BLaER1 (cell line): Measurements from ENCODE around the gene MICU2.
"Not testable (repeated sequence)": the region's sequence is repeated elsewhere in the genome, so short reads cannot be mapped to it uniquely, and the experiment has no call there.

Source experiments
- H3K27ac ChIP-seq: shearing (Covaris generic); formaldehyde crosslinking; 2 replicates; pipeline ENCODE4 v1.8.1; 2022
- H3K27me3 ChIP-seq: shearing (Covaris generic); formaldehyde crosslinking; 2 replicates; pipeline ENCODE4 v1.8.1; 2022
- H3K36me3 ChIP-seq: shearing (Covaris generic); formaldehyde crosslinking; 2 replicates; pipeline ENCODE4 v1.8.1; 2022
- H3K4me1 ChIP-seq: shearing (Covaris generic); formaldehyde crosslinking; 2 replicates; pipeline ENCODE4 v1.8.1; 2022
- H3K4me2 ChIP-seq: shearing (Covaris generic); formaldehyde crosslinking; 2 replicates; pipeline ENCODE4 v1.8.1; 2022
- H3K4me3 ChIP-seq: shearing (Covaris generic); formaldehyde crosslinking; 2 replicates; pipeline ENCODE4 v1.8.1; 2022
- H3K9ac ChIP-seq: shearing (Covaris generic); formaldehyde crosslinking; 2 replicates; pipeline ENCODE4 v1.8.1; 2022
- H3K9me3 ChIP-seq: shearing (Covaris generic); formaldehyde crosslinking; 2 replicates; pipeline ENCODE4 v1.8.1; 2022
- H4K20me1 ChIP-seq: shearing (Covaris generic); formaldehyde crosslinking; 2 replicates; pipeline ENCODE4 v1.8.1; 2022
- Cebpa-rat ChIP-seq: shearing (Covaris generic); IDR thresholded peaks from 2 replicates; pipeline ENCODE4 v1.8.1; 2022

Gene MICU2

DNA sequence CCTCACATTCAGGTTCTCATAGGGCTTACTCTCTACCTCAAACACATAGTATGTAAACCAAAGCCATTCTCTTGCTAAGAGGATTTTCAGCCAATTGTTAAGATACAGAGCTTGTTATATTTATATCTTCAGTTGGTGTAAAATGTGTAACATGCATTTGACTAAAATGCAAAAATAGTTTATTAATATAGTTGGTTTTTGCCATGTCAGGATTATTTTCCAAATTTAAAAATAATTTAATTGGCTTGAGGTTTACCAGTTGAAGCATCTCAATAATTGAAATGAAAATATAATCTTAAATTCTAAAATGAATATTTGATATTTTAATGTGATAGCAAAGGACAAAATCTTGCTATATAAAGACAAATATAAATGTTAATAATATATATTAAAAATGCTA, 7.2 kb downstream of the MICU2 start:
- no peak for TF ChIP-seq Cebpa-rat
- no peak overlapping the region for H3K9ac ChIP-seq

GRCh38 chr13:21595546-21595822, 8.5 kb downstream of the MICU2 start:
- Histone ChIP-seq H4K20me1 (peaks cover 28% of the 10 kb centered on the region), H3K4me1 (peaks cover 9% of the 10 kb centered on the region; the same call in 1 of the 2 replicates), H3K27me3 (no peaks in the 10 kb centered on the region), H3K36me3 (peaks cover 19% of the 10 kb centered on the region; the same call in 1 of the 2 replicates), H3K4me2 (peak overlapping the region; percentile 1; the same call in 1 of the 2 replicates), H3K9me3 (peaks cover 36% of the 10 kb centered on the region), H3K9ac (no peak overlapping the region), H3K4me3 (no peak overlapping the region), H3K27ac (no peak overlapping the region)
- TF ChIP-seq Cebpa-rat = no peak

More for the DNA sequence above, 7.2 kb downstream of the MICU2 start:
- Histone ChIP-seq H3K9me3 (peaks cover 30% of the 10 kb centered on the region), H3K27me3 (no peaks in the 10 kb centered on the region), H3K27ac (no peak overlapping the region), H4K20me1 (peaks cover 28% of the 10 kb centered on the region), H3K4me1 (peaks cover 9% of the 10 kb centered on the region; the same call in 1 of the 2 replicates), H3K4me3 (no peak overlapping the region), H3K4me2 (no peak overlapping the region), H3K36me3 (peaks cover 30% of the 10 kb centered on the region)

DNA sequence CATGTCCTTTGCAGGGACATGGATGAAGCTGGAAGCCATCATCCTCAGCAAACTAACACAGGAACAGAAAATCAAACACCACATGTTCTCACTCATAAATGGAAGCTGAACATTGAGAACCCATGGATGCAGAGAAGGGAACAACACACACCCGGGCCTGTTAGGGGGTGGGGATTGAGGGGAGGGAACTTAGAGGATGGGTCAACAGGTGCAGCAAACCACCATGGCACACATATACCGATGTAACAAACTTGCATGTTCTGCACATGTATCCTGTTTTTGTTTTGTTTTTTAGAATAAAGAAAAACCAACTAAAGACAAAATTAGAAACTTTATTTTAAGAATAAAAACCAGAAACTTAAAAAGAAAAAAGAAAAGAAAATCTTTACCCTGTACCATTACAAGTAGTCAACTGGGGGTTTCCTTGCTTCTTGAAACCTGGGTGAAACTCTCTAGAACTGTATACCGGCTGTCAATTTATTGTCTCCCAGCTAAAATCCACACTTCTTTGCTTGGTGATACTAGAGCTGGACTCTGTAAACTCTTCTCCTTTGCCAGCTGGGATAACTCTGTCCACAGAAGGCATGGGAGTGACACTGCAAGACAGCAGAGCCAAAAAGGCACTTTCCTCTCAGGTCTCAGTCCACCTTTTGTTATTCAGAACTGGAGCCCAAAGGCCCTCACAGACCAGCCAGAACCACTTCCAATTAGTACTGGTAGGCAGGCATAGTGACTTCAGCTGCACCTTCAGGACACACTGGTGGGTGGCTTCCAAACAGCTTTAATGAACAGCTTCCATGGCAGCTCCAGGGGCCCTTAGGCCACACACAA, 9.0 kb downstream of the MICU2 start:
- peaks cover 22% of the 10 kb centered on the region for H4K20me1 ChIP-seq
- peaks cover 42% of the 10 kb centered on the region for H3K9me3 ChIP-seq
- peaks cover 9% of the 10 kb centered on the region; the same call in 1 of the 2 replicates for H3K4me1 ChIP-seq
- peaks cover 19% of the 10 kb centered on the region; the same call in 1 of the 2 replicates for H3K36me3 ChIP-seq
- TF ChIP-seq Cebpa-rat = no peak
- no peak overlapping the region for H3K27ac ChIP-seq
- no peaks in the 10 kb centered on the region for H3K27me3 ChIP-seq
- H3K4me2 ChIP-seq = peak overlapping the region; percentile 1; the same call in 1 of the 2 replicates
- H3K9ac ChIP-seq = no peak overlapping the region
- no peak overlapping the region for H3K4me3 ChIP-seq

DNA sequence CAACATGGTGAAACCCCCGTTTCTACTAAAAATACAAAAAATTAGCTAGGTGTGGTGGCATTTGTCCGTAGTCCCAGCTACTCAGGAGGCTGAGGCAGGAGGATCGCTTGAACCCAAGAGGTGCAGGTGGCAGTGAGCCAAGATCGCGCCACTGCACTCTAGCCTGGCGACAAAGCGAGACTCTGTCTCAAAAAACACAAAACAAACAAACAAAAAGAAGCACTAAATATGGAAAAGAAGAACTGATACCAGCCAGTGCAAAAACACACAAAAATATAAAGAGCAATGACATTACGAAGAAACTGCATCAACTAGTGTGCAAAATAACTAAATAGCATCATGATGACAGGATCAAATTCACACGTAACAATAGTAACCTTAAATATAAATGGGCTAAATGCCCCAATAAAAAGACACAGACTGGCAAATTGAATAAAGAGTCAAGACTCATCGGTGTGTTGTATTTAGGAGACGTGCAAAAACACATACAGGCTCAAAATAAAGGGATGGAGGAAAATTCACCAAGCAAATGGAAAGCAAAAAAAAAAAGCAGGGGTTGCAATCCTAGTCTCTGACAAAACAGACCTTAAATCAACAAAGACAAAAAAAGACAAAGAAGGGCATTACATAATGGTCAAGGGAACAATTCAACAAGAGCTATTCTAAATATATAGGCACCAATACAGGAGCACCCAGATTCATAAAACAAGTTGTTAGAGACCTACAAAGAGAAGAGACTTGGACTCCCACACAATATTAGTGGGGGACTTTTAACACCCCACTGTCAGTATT, 13.1 kb downstream of the MICU2 start:
- H3K4me2 ChIP-seq, H3K4me3 ChIP-seq, H4K20me1 ChIP-seq: not testable (repeated sequence)

GRCh38 chr13:21590231-21590630, 13.7 kb downstream of the MICU2 start:
- H3K4me3 ChIP-seq = no peak overlapping the region
- no peak overlapping the region for H3K9ac ChIP-seq
- H3K4me1 ChIP-seq = peaks cover 3% of the 10 kb centered on the region; the same call in 1 of the 2 replicates
- H3K36me3 ChIP-seq = peaks cover 2% of the 10 kb centered on the region; the same call in 1 of the 2 replicates
- H3K9me3 ChIP-seq = peaks cover 56% of the 10 kb centered on the region
- H3K27me3 ChIP-seq = no peaks in the 10 kb centered on the region
- H3K4me2 ChIP-seq = no peak overlapping the region
- no peak for TF ChIP-seq Cebpa-rat
- peaks cover 2% of the 10 kb centered on the region; the same call in 1 of the 2 replicates for H4K20me1 ChIP-seq
- H3K27ac ChIP-seq = no peak overlapping the region

More for the DNA sequence above, 13.1 kb downstream of the MICU2 start:
- H3K9ac ChIP-seq, H3K4me1 ChIP-seq, H3K27ac ChIP-seq, H3K36me3 ChIP-seq, H3K27me3 ChIP-seq: not testable (repeated sequence)
- peaks cover 56% of the 10 kb centered on the region for H3K9me3 ChIP-seq

DNA sequence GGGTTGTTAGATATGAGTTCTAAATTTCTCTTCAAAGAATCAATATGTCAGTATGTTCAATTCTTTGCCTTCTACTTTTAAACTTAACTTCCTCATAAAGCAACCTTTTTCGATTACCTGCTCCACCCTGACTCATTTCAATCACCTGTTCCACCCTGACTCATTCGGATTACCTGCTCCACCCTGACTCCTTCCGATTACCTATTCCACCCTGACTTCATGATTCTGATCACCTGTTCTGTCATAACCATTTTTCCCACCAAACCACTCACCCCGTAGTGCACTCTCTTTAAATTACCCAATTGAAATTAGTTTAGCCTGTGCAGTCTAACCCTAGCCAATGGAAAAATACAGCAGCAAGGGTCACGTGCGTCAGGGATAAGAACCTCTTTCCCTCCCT, 14.5 kb downstream of the MICU2 start:
- not testable (repeated sequence) for H3K4me1 ChIP-seq, H3K27me3 ChIP-seq, H3K4me2 ChIP-seq, H4K20me1 ChIP-seq, H3K9ac ChIP-seq, H3K27ac ChIP-seq, H3K4me3 ChIP-seq, H3K36me3 ChIP-seq
- H3K9me3 ChIP-seq = peaks cover 56% of the 10 kb centered on the region

- H3K4me2 ChIP-seq, H4K20me1 ChIP-seq, H3K9ac ChIP-seq, H3K36me3 ChIP-seq, H3K27me3 ChIP-seq, H3K27ac ChIP-seq, H3K4me1 ChIP-seq, H3K4me3 ChIP-seq: not testable (repeated sequence)
- peaks cover 58% of the 10 kb centered on the region for H3K9me3 ChIP-seq
Measured at GRCh38 chr13:21588411-21588810, 15.6 kb downstream of the MICU2 start.

- Histone ChIP-seq H3K36me3 (peaks cover 12% of the 10 kb centered on the region), H3K4me1 (no peaks in the 10 kb centered on the region), H3K27ac (no peak overlapping the region), H3K9me3 (peaks cover 36% of the 10 kb centered on the region), H3K4me3 (no peak overlapping the region), H3K9ac (no peak overlapping the region), H4K20me1 (no peaks in the 10 kb centered on the region; the same call in 1 of the 2 replicates), H3K27me3 (no peaks in the 10 kb centered on the region), H3K4me2 (no peak overlapping the region)
- TF ChIP-seq Cebpa-rat = no peak
Measured at GRCh38 chr13:21584973-21585592, 18.9 kb downstream of the MICU2 start.

DNA sequence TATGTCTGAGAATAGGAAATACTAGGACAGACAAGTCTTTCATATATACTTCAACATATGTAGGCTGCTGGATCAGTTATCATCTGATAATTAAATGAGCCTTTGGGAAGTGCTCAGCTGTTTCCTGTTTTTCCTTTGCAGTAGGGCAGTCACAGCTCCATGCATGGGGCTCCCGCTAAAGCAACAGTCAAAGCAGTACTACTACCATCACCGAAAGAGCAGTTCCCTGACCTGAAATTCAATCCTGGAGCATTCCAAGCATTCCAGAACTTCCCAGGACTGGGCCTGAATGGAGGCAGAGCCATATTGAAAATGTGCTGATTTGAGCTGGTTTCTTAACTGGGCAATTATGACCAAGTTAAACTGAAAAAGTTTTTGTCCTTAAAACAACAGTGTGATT, 20.5 kb downstream of the MICU2 start:
- H3K9me3 ChIP-seq = peaks cover 24% of the 10 kb centered on the region
- H3K27me3 ChIP-seq = no peaks in the 10 kb centered on the region
- H3K9ac ChIP-seq = no peak overlapping the region
- no peaks in the 10 kb centered on the region for H3K4me1 ChIP-seq
- no peak overlapping the region for H3K27ac ChIP-seq
- peaks cover 12% of the 10 kb centered on the region for H3K36me3 ChIP-seq
- no peak overlapping the region for H3K4me3 ChIP-seq
- no peak for TF ChIP-seq Cebpa-rat
- H3K4me2 ChIP-seq = no peak overlapping the region
- H4K20me1 ChIP-seq = no peaks in the 10 kb centered on the region; the same call in 1 of the 2 replicates

DNA sequence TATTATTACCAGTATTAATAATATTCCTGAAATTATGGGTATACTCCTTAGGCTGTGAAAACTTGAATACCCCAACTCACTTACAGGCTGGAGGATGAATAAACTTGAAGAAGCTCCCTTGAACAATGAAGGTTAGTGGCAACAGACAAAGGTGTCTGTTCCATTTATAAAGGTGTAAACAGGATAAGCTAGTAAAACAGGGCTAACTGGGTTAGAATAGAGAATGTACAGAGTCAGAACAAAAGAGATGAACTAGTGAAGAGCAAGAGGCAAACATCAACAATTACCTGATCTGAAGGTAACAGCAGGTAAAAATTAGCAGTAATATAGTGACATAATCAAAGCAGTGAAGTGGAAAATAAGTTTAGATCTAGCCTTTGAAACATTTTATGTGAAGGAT, 23.2 kb downstream of the MICU2 start:
- Histone ChIP-seq H4K20me1 (no peaks in the 10 kb centered on the region), H3K4me1 (no peaks in the 10 kb centered on the region), H3K27me3 (no peaks in the 10 kb centered on the region), H3K4me2 (no peak overlapping the region), H3K36me3 (peaks cover 12% of the 10 kb centered on the region), H3K4me3 (no peak overlapping the region), H3K9ac (no peak overlapping the region), H3K27ac (no peak overlapping the region), H3K9me3 (peaks cover 20% of the 10 kb centered on the region)
- no peak for TF ChIP-seq Cebpa-rat
